ENCODE results near the gene TMEM247.

- TF ChIP-seq CTCF (conservative IDR thresholded peaks at IDR 0.05) = no peak
- no peak for TF ChIP-seq EZH2 (IDR thresholded peaks at IDR 0.05; ENCODE audit: low read depth)
Observed at GRCh38 chr2:46497766-46498165, 18.4 kb downstream of the TMEM247 start.

All from PC-9 (cell line).